Measurements from ENCODE around the gene FGF9. TPM values are rescaled to one million over a fixed set of nuclear protein-coding genes. Genes with fewer than 3 reads are reported as not detected.

The FGF9 gene
- polyA plus RNA-seq, 1 donor = 23.6 TPM

DNA sequence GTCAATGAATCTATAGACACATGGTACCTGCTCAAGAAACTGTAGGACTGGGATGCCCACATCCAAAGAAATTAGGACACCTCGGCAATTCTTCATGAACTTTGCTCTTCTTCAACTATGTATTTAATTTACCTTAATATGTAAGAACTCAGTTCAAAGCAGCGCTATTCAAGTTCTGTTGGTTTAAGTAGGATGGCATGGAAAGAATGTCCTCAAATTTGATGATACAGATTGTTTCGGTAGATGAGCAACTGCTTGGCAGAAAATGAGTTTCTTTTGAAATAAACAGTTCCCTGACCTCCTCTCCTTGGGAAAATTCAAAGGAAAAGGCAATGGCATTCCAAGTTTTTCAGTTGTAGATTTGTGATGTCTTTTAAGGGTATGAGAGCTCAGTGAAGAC, 36.7 kb downstream of the FGF9 start:
- no peak for DNase-seq

DNA sequence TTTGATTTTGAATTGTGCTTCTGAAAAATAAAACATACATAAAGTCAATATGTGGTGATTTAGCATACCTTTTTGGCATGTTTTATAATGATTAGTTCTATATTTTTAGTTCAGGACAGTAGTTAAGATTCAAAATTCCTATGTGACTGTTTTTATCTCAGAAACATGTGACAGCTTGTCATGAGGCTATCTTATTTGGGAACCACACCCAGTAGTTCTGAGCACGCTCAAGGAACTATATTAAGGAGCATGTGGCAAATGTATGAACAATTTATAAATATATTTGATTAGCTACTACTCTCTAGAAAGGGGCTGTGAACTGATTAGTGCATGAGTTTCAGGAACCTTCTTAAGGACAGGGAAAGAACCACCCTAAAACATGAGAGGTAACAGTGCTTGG, 38.8 kb downstream of the FGF9 start:
- DNase-seq = no peak

DNA sequence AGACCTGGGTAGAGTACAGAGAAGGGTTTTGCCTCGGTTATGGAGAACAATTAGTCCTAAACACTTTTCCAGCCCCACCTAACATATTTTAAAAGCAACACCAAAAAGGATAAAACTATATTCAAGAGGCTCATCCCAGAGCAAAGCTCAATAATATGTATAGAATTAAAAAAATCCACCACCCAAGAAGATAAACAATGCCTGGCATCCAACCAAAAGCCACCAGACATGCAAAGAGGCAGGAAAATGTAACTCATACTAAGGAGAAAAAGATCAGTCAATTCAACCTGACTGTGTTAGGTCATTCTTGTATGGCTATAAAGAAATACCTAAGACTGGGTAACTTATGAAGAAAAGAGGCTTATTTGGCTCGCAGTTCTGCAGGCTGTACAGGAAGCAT, 39.3 kb downstream of the FGF9 start:
- no peak for DNase-seq

DNA sequence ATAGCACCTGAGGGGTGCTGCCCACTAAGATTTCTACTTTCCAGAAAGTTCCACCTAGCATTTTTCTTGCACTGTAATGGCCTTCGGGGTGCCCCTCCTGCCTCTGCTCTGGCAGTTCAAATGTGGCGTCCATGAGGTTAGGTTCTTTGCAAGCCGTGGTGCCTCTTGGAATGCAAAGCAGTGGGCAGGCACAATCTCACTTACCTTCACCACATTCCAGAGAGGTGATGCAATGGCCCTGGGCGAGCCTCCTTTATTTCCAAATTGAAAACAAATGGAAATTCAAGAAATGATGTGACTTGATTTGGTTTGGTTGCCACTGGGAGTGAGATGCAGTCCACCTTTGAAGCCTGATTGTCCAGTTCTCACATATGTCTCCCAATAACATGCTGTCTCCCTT, 46.9 kb downstream of the FGF9 start:
- DNase-seq = no peak

DNA sequence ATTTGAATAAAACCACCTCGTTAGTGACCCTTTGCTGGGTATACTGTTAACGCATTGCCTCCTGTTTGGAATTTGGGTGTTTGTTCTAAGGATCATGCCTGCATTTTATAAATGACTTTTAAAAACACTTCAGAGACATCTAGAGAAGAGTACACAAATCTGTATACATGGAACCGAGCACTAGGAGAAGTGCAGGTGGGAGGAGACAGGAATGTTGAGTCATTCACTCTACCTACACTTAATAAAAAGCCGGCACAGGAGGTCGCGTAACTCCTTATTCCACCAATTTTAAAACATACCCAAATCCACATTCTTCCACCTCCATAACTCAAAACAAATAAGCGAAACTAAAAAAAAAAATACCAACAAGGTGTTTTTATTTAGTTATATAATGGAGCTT, 48.6 kb downstream of the FGF9 start:
- DNase-seq = no peak

DNA sequence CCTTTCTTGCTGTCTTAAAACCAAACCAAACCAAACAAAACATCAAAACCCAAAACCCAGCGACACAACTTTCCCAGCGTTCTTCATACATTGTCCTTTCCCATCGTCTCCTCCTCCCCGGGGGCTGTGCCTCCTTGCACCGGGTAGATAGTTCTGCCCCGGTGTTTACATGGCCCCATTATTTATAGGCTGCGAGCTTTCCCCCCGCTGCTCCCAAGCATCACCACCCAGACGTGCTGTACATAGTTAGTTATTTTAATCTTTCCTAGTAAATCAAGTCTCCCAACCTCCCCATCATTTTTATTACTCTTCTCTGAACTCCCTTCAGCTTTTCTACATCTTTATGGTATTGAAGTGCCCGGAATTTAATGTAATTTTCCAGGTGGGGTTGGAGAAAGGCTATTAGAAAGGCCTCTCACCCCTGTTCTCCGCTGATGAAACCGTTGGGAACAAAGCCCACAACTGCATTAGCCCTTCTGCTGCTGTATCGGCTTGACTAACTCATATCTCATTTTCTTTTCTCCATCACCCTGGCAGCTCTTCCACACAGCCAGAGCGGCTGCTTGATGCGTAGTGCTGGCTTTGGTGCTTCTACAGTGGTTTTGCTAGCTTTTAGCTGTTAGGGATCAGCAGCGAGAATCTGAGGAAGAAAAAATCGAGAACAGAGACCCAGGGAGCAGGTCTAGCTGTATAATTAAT, 53.1 kb downstream of the FGF9 start:
- DNase-seq = no peak

DNA sequence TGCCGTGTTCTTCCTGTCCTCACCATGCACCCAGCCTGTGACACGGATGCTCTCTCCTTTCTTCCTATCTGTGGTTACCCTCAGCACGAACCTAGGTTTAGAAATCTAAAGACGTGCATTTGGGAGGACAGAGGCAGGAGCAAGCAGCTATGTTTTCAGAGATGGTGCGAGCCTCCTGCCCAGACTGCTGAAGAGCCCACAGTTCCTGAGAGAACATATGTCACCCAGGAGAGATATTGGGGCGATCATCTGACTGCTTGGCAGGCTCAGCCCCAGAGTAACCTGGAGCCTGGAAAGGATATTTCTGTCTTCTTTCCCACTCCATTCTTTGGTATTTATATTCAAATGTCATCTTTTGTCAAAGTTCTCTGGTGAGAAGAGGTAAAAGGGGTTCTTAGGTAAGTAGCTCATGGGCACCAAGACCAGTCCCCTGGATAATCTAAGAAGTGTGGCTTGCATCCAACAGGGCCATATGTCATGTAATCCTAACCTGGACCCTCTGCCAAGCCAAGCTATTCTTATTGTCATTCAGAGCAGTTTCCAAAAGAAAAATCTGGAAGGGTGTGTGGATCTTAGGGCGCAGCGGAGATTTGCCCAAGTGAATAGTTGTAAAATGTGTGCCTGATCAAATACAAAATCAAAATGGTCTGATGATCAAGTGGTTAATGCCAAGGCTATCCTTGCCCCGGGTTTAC, 59.5 kb downstream of the FGF9 start:
- DNase-seq = no peak

DNA sequence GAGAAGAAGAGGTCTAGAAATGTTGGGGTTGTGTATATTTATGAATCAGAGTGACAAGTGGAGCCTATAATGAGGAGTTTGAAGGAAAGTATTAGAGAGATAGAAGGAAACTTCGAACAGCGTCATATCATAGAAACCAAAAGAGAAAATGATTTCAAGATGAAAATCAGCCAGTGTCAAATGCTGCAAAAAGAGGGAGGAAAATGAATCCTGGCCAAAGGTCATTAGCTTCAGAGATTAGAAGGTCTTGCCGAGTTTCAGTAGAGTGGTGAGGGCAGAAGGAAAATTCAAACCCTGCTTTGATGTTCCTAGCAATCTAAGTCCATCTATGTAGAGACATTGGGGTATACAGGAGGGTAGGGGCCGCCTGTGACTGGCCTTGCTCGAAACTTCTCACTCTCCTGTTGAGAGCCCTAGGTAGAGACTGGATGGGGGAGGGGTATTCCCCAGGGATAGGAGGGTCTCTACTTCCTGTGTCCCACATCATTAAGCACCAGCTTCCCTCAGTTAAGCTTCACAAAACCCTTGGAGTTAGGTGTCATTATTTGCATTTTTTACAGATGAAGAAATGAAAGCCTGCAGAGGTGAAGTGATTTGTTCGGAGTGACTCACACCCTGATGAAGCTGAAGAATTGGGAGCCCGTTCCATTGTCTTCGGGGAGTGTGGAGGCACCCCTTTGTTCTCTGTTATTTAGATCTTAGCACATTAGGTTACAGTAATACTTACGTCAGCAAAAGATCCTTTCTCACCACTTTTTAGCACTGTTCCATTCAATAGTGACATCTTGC, 62.8 kb downstream of the FGF9 start:
- peak; percentile 27 for DNase-seq

DNA sequence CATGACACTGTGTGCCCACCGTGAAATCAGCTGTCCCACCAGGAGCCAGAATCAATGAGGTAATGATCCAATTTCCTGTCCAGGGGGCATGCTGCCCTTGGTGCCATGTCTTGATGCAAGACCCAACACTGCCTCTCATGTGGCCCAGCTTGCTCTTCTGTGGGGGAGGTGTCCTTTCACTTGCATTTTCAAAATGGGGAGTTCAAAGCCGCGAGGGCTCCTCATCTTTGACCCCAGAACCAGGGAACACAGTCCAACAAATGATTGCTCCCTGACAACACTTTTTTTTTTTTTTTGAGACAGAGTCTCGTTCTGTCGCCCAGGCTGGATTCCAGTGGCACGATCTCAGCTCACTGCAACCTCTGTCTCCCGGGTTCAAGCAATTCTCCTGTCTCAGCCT, 64.1 kb downstream of the FGF9 start:
- DNase-seq = no peak

DNA sequence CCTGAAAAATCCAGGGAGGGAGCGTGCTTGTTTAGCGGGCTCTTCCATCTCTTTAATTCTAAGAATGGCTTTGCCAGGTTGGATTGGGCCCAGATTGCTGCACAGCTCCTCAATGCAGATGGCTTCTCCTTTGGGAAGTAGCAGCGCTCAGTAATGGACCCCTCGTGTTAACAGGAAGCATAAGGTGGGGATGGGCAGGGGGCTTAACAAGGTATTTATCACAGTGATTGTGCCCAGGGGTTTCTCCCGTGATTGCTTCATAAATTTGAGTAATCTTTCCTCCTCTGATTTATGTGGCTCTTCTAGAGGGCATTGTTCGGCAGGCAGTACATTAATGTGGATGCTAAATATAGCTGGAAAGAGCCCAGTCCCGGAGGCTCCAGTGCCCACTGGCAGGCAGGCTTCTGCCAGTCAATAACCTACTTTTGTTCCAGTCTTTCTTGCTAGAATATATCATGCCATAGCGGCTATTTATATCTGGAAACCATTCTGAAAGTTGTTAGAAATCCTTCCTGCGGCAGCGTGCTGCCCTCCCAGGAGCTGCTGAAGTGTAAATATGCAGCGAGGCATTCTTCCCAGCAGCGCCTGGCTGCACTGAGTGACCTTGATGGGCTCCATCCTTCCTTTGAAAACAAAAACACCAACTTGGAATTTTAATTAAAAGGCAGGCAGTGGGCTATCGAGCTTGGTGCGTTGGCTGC, 65.0 kb downstream of the FGF9 start:
- peak; percentile 61 for DNase-seq

DNA sequence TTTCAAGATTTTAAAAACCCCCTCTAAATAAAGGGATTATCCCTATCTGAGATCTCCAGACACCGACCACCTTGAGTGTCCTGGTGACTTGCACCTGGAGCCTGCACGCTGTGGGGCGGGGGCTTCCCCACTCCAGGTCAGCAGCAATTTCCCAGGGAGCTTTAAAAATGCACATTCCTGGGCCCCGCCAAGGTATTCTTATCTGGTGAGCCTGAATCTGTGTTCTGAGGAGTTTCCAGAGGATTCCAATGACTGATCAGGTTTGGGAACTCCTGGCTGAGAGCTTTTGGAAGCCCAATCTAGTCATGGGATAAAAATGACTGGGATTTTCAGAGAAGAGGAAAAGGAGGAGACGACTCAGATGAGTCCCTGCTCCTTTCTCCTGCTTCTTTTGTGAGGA, 66.1 kb downstream of the FGF9 start:
- DNase-seq = no peak

DNA sequence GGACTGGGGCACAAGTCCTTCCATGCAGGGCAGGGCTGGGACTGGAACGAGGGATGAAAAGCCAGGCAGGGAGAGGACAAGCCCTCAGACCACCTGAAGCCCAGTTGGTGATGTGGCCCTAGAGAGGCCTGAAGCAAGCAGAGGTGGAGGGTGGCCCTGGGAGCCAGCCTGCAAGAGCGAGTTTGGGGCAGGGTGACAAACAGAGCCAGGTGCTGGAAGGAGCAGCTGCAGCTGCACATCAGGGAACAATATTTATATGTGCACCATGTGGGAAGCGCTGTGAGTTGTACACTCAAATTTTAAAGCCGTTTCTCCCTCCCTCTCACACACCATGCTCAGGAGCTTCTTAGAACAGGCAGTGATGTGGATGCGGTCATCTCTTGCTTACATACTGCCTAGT, 67.8 kb downstream of the FGF9 start:
- no peak for DNase-seq

DNA sequence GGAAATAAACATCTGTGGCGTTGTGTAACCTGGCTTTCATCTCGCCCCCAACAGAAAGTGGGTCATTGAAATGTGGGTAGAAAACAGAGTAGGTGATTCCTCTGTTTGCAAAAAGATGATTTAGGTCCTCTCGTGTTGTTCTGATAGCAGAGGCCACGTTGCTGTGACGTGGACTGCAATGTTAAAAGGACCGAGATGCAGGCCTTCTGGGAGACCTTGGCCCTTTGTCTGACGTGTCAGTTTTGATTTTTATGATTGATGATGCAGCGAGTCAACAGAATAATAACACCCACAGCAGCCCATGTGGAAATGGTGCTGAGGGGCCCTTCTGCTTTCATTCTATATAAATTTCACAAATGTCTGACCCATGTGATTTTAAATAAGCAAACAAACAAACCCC, 68.9 kb downstream of the FGF9 start:
- no peak for DNase-seq

DNA sequence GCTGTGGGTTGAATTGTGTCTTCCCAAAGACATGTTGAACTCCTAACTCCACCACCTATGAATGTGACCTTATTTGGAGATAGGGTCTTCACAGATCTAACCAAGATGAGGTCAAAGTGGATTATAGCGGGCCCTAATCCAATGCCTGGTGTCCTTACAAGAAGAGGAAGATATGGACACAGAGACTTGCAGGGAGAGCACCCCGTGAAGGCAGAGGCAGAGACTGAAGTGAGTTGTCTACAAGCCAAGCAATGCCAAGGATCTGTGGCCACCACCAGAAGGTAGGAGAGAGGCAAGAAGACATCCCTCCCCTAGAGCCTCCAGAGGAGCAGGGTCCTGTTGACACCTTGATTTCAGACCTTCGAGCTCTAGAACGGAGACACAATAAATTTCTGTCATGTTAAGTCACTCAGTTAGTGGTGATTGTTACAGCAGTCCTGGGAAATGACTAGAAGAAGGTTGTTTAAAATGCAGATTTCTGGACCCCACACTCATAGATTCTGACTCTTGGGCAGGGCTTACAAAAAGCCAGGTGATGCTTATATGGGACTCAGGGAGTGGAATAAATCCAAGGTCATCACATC, 70.6 kb downstream of the FGF9 start:
- no peak for DNase-seq

DNA sequence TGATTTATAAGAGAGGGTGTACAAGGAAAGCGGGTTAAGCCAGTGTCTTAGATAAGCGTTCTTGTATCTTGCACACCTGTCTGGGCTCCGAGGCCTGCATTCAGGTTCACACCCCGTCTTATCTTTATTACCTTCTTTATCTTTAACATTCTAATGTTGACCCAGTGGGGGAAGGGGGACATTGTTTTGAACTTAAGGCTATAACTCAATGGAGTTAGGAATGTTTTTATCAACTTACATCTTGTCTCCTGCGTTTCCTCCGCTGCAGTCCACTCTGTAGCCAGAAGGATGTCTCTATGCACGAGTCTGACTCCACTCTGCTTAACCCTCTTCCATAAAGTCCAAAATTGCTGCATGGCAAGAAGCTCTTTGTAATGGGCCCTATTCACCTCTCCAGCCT, 71.2 kb downstream of the FGF9 start:
- DNase-seq = no peak

DNA sequence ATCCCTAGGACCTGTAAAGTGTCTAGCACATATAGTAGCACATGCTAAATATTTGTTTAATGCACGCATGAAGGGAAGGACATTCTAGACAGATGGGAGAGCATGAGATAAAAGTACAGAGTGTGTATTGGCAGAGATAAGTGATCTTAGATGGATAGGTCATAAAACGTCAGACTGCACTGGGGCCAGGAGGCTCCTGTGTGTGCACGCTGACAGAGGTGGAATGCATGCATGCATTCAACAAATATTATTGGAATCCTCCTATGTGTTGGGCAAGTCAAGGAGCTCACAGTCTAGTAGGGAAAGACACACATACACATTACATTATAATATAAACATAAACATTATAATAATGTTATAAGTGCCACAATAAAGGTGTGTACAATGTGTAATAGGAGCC, 73.3 kb downstream of the FGF9 start:
- DNase-seq = no peak

DNA sequence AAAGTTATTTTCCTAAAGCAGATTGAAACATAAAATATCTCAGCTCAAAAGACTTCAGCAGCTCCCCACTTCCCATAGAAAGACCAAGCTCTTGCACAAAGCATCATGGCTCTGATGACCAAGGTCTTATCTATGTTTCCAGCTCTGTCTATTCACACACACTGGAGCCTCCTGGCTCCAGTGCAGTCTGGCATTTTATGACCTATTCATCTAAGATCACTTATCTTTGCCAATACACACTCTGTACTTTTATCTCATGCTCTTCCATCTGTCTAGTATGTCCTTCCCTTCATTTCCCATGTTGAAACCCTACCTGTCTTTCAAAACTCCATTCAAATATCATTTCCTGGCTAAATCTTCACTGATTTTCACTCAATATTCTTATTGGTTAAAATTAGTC, 74.4 kb downstream of the FGF9 start:
- DNase-seq = no peak

DNA sequence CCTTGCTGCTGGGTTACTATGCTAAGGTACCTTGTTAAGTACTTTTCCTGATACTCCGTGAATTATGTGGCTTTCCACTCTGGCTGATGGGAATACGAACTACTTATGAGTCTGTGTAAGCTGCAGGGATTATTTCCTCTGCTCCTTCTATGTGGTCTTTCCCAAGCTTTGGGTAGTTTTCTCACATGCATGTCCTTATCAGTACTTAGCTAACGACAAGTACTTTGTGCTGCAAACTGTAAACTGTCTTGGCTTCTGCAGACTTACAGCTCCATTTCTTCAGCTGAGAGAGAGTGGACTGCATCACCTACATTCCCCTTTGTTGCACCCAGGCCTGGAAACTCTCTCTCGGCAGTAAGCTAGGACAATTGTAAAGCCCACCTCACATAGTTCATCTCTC, 76.6 kb downstream of the FGF9 start:
- no peak for DNase-seq

DNA sequence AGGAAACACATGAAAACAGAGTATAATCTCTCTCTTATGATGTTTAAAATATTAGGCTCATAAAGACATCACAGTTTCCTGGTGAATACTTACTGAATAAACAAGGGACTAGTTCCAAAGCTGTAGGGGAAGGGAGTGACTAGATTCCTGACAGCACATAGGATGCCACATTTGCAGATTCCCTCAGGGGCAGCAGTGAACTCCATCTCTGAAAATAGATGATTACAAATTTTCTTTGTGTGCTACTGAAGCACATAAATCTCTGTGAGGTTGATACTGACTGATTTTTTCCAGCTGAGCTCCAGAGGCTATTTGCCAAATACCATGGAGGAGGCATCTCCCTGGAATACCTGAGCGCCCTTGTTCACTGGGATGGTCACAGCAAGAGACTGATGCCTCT, 77.3 kb downstream of the FGF9 start:
- DNase-seq = no peak

DNA sequence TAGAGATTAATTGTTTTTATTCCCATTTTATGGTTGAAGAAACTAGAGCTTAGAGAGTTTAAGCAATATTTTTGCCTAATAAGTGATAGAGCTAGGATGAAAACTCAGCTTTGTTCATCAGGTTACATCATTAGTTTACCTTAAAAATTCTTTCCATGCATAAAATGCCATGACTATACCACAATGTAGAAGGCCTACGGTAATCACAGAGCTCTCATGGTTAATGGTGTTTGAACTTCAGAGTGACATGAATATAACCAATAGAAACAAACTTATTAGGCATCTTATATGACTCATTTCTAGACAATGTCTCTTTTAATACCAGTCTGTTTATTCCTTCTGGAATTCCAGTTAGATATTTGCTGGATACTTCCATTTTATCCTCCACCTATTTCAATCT, 78.5 kb downstream of the FGF9 start:
- DNase-seq = no peak

DNA sequence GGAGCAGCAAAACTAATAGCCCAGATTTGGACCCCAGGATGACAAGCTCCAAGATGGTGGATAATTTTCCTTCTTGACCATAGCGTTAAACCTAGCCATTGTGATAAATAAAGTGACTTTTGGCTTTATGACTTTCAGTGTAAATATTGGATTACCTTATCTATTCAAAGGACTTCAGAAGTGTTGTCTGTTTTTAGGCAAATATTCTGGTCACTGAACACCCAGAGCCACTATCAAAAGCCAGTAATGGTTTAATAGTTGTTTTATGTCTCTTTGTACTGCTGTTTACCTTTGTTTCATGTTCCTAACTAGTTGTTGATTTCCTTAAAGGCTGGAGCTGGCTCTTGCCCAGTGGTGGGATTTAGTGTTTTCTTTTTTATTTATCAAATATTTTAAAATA, 81.6 kb downstream of the FGF9 start:
- DNase-seq = no peak

DNA sequence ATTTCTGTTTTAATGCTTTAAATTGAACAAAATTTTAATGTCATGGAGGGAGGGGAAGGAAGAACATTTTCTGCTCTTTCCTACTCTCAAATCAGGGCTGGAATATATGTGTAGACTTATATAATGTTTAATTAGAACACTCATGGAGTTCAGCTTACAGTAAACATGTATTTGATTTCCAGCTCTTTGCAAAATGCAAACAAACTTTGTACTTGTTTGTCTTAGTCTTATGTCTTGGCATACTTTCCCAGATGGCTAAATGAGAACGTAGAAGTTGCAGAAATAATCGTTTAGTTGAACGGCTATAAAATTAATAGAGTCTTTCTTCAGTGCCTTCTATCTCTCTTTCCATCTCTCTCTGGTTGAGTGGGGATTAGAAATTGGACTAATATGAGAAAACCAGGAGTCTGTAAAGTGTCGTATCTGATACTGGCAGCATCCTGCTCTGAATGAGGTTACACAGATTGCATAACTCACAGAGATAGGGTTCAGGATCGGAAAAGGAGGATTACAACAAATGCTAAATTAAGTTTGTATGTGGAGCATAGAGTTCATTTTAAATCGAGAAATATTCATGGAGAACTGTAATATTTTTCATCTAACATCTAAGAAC, 82.3 kb downstream of the FGF9 start:
- no peak for DNase-seq
